GM10266 (cell line): Measurements from ENCODE around the gene CTNNA2.

Experiments
- DNase-seq: peaks from one replicate; pipeline ENCODE4 v3.0.0; 2012; ENCODE audit errors: extremely low spot score
- TF ChIP-seq, protein P1 (sequence below): IDR thresholded peaks from 2 replicates; pipeline ENCODE4 v1.5.1; 2012; ENCODE audit warnings: mild to moderate bottlenecking, low read depth; ENCODE audit not compliant: control insufficient read depth, insufficient read depth; ENCODE audit errors: missing control alignments

CTNNA2 gene

DNA sequence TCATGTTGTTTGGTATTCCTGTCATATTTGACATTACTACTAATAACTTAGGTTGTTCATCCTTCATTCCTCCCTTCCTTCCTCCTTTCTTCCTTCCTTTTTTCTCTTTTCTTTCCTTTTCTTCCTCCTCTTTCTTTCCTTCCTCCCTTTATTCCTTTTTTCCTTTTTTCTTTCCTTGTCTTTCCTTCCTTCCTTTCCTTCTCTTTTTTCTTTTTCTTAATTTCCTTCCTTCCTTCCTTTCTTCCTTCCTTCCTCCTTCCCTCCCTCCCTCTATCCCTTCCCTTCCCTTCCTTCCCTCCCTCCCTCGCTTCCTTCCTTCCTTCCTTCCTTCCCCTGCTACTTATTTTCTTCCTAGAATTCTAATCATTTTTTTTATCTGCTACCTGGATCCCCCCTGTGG, 66.1 kb downstream of the CTNNA2 start:
- TF ChIP-seq, protein P1, sequence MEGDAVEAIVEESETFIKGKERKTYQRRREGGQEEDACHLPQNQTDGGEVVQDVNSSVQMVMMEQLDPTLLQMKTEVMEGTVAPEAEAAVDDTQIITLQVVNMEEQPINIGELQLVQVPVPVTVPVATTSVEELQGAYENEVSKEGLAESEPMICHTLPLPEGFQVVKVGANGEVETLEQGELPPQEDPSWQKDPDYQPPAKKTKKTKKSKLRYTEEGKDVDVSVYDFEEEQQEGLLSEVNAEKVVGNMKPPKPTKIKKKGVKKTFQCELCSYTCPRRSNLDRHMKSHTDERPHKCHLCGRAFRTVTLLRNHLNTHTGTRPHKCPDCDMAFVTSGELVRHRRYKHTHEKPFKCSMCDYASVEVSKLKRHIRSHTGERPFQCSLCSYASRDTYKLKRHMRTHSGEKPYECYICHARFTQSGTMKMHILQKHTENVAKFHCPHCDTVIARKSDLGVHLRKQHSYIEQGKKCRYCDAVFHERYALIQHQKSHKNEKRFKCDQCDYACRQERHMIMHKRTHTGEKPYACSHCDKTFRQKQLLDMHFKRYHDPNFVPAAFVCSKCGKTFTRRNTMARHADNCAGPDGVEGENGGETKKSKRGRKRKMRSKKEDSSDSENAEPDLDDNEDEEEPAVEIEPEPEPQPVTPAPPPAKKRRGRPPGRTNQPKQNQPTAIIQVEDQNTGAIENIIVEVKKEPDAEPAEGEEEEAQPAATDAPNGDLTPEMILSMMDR: no peak
- no peak for DNase-seq

DNA sequence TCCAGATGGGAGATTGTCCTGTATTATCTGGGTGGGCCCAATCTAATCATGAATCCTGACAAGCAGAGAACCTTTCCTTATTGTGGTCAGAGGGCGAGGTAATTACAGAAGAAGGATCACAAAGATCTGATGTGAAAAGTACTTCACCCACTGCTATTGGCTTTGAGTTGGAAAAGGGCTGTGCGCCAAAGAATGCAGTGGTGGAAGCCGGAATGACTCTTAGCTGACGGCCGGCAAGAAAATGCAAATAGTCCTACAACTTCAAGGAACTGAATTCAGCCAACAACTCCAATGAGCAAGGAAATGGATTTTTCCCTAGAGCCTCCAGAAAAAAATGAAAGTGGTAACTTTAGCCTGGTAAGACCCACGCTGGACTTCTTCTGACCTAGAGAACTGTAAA, 67.3 kb downstream of the CTNNA2 start:
- TF ChIP-seq, protein P1: no peak
- no peak for DNase-seq

DNA sequence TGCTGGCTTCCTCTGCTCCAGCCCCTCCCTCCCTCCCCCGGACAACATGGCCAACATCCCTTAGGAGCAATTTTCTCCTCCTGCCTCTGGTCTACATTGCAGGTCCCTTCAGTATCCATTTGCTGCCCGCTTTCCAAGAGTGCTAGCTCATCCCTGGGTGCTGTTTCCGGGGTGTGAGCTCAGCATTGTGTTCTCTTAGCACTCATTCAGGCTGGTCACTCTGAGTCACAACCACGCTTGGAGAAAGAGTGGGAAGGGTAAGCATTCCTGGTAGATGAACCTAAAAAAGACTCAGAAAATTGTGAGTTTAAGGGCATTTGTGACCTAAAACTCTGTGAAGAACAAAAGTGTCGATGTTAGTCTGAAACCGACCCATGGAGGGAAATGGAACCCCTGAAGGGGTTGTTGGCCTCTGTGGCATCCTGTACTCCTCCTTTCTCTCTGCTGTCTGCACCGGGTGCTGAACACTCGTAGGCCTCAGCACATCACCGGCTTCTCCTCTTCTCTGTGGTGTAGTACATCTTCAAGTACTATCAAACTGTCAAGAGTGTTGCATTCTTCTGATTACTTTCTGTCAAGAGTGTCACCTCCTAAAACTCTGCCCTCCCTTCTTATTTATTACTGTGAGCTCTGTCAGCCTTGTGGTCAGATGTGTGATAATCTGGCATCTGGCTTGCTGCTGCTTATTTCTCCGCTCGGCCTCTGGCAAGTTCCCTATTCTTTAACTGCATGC, 73.0 kb downstream of the CTNNA2 start:
- TF ChIP-seq, protein P1: no peak
- no peak for DNase-seq

DNA sequence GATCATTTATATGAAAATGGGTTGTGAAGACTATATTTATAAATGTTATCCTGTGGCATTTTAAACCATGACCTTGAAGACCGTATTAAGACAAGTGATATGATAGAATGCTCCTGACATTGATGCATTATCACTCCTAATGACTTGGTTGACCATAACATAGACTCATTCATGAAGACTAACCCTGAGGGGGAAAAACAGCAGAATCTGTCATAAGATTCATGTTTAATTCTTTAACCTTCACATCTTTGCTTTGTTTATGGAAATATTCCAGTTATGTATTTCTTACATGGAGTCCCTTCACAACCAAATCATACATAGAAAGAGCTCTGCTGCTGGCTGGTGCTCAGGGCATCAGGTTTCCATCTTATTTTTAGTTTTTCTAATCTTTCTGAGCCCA, 78.4 kb downstream of the CTNNA2 start:
- no peak for DNase-seq
- TF ChIP-seq, protein P1: no peak

DNA sequence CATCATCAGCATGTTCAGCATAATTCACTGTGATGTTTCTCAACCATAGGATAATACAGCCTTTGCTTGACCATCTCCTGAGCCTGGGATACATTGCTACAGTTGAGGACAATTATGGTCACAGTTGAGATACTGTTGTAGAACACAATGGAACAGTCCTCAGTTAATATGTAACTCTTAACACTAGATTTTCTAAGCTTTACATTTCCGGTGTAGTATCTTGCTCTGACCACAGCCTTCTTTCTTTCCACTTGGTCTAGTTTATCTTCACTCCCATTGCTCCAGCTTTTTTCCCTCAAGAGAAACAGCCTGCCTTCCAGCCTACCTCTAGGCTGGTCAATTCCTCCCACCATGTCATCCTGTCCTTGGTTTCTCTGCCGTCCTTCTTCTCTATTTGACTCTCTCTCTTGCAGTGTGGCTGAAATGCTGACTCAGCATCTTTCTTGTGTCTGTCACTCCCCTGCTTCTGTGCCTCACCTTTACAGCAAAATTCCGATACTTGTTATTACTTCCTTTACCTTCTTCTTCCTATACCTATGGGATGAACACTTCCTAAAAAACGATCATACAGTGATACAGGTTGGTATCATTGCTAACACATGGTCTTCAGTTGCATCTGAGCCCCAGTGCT, 80.5 kb downstream of the CTNNA2 start:
- DNase-seq: no peak
- TF ChIP-seq, protein P1: no peak

DNA sequence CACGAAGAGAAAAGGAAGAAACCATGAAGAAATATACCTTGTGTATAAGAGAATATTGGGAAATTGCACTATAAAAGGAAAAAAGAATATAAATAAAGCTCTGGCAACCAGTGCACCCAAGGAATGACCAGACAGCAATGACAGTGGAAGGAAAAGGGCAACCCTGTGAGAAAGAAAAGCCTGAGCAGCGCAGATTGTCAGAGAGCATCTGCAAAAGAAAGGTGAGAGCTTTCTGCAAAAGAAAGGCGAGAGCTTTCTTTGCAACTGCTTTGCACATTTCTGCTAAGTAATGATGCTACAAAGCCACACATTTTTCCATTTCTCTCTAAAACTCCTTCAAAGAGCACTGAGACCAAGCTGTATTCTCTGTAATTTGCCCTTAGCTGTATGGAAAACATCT, 83.6 kb downstream of the CTNNA2 start:
- DNase-seq: no peak
- TF ChIP-seq, protein P1: no peak

DNA sequence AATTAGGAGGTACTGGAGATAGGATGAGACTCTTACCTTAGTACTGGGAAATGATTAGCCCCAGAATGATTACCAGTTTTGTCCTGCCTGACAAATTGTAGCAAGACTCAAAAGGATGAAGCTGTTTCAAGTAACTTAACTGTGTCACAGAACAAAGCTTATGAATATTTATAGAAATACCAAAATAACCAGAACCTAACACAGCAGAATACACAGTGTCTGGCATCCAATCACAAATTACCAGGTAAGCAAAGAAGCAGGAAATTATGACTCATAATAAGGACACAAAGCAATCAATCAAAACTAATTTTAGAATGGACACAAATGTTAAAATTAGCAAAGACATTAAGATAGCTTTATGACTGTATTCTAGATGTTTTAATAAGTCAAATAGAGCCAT, 91.9 kb downstream of the CTNNA2 start:
- no peak for DNase-seq
- TF ChIP-seq, protein P1: no peak
